Stimulated activated CD8-positive, alpha-beta memory T cell treated with anti-CD3 and anti-CD28 coated beads, Interleukin-2, amount 100 ng/mL, for 1 hour (primary cell): Measurements from ENCODE around the gene COL24A1.
"Not testable (repeated sequence)": the region's sequence is repeated elsewhere in the genome, so short reads cannot be mapped to it uniquely, and the experiment has no call there.

ENCODE experiments used
- DNase-seq, 2 donors: peaks; one replicate each; pipeline ENCODE4 v3.0.0-alpha.2; 2020; ENCODE audit warnings: low read depth in 2 of 2

The COL24A1 gene

GRCh38 chr1:86153836-86154235, 2.7 kb downstream of the COL24A1 start:
- DNase-seq = no peak

- no peak for DNase-seq
These were observed 3.7 kb downstream of the COL24A1 start for GRCh38 chr1:86152887-86153286.

DNA sequence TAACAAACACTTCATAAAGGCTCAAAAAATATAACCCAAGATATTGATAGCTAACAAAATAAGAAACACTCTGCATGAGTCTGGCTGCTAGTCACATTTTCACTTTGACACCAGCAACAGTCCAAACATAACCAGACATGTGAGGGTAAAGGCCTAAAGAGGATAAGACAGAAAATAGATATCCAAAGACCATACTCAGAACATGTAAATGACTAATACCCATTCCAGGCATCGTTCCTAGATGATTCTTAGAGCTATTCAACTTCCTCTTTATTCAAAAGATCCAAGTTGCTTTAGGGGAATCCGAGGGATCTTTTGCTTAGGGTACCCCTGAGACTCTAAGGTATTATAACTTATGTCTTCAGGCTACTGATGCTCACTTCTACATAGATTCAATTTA, 5.1 kb downstream of the COL24A1 start:
- no peak for DNase-seq

- no peak for DNase-seq
These were observed 6.0 kb downstream of the COL24A1 start for GRCh38 chr1:86150553-86151055.

DNA sequence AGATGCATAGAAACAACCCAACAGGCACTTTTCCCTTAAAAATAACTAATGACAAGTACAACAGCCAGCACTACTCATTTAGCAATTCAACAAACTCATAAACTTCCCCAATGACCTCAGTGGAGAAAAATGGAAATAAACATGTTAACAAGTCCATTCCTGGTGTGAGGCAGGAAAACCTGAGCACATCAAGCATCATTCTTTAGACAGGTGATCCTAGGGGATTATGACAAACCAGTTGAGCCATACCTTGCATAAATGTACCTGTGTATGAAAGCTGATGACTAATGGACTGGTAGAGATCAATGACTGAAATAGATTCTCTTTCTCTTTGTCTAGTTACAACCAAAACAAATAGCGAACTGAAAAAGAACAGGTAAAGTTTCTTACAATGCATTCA, 7.0 kb downstream of the COL24A1 start:
- DNase-seq = no peak

GRCh38 chr1:86147755-86148154, 8.8 kb downstream of the COL24A1 start:
- no peak for DNase-seq

- no peak for DNase-seq
These were observed 10.0 kb downstream of the COL24A1 start for GRCh38 chr1:86146566-86146965.

- no peak for DNase-seq
These were observed 16.2 kb downstream of the COL24A1 start for GRCh38 chr1:86140281-86140880.

DNA sequence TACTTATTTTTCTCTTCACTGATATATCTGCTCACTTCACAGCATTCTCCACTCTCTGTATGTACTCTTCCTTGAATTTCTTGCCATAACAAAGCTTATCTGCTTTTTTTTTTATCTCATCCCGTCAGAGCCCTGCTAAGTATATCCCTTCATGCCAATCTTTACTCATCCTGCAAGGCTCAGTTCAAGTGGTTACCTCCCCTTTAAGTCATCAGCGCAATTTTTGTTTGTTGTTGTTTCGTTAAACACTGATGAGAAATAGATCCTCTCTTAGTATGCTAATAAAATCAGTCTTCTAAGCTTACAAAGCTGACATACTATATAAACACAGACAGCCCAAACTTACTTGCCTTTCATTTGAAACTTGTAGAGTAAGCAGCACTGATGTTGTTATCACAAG, 17.8 kb downstream of the COL24A1 start:
- DNase-seq = no peak

DNA sequence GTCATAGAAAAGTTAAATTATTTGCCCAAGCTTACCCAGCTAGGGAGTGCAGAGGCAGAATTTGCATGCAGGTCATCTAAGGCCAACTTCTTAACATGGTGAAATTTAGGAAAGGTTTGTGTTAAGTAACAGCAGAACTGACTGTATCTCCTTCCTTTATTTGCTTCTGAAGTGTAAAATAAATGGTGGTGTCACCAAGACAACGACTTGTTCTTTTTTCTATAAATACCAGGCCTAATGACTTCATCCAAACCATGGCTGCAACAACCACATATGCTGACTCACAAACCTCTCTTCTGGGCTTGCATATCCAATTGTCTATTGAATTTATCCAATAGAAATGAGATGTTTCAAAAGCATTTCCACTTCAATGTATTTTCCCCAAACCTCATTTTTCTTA, 19.1 kb downstream of the COL24A1 start:
- no peak for DNase-seq

- DNase-seq = no peak
These were observed 37.3 kb downstream of the COL24A1 start for GRCh38 chr1:86119214-86119764.

DNA sequence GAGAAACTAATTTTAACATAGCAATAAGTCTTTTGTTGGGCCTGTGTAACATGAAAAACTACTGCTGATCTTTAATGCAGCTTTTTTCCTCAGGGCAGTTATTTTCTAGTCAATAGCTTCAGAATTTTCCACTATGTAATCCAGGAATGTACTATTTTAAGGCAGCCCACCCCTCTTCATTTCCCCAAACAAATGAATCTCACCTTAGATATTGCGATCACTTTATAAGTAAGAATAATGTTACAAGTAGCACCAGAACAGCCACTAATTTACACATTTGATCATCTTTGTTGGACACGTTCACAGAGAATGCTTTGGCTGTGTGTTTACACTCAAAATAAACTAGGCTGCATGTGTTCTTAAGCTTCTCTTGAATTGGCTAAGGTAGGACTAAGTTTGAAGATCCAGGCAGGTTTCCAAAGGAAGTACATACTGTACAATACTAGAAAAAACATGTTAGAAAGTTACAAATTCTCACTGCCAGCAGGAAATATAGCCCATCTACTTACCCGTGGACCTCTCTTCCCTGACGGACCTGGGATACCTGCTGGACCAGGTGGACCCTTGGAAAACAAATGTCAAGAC, 41.7 kb downstream of the COL24A1 start:
- DNase-seq = no peak

DNA sequence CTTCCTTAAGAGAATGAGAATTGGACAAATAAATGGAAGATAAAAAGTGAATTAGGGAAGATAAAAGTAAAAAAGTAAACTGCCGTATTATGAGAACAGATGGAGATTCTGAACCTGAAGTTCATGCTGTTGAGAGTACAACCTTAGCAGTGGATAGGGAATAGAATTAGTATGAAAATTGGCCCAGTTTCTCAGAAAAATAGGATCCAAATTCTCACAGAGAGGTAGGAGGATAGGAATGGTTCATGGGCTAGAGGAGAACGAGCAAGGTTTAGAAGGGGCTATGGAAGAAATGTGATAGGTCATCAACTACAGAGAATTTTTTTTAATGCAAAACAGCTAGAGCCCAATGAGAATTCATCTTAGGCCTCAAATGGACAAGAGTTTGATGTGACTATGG, 42.3 kb downstream of the COL24A1 start:
- DNase-seq = no peak

DNA sequence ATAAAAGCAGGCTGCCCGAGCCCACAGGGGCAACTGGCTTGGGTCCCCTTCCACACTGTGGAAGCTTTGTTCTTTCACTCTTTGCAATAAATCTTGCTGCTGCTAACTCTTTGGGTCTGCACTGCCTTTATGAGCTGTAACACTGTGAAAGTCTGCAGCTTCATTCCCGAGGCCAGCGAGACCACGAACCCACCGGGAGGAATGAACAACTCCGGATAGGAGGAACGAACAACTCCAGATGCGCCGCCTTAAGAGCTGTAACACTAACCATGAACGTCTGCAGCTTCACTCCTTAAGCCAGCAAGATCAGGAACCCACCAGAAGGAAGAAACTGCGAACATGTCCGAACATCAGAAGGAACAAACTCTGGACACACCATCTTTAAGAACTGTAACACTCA, 45.0 kb downstream of the COL24A1 start:
- not testable (repeated sequence) for DNase-seq

DNA sequence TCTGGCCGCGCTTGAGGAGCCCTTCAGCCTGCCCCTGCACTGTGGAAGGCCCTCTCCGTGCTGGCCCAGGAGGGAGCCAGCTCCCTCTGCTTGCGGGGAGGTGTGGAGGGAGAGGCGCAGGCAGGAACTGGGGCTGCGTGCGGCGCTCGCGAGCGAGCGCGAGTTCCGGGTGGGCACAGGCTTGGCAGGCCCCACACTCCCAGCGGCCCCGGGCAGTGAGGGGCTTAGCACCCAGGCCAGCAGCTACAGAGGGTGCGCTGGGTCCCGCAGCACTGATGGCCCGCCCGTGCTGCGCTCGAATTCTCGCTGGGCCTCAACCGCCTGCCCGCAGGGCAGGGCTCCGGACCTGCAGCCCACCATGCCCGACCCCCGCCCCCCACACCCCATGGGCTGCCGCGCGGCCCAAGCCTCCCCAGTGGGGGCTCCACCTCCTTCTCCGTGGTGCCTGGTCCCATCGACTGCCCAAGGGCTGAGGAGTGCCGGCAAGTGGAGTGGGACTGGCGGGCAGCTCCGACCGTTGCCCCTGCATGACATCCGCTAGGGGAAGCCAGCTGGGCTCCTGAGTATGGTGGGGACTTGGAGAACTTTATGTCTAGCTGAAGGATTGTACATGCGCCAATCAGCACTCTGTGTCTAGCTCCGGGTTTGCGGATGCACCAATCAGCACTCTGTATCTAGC, 46.0 kb downstream of the COL24A1 start:
- DNase-seq = no peak

DNA sequence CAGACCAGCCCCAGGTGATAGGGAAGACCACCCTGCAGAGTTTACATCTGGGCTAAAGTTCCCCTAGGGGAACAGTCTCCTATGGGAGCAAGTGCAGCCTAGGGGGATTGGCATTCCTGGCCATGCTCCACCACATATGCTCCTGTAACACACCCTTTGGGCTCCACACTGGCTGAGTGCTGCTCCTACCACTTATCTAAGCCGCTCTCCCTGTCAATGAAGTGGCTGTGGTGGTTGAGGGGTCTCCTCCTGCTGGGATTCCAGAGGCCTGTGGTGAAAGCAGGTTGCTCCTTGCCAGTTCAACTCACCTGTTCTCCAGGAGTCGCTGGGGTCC, 51.1 kb downstream of the COL24A1 start:
- DNase-seq = no peak

DNA sequence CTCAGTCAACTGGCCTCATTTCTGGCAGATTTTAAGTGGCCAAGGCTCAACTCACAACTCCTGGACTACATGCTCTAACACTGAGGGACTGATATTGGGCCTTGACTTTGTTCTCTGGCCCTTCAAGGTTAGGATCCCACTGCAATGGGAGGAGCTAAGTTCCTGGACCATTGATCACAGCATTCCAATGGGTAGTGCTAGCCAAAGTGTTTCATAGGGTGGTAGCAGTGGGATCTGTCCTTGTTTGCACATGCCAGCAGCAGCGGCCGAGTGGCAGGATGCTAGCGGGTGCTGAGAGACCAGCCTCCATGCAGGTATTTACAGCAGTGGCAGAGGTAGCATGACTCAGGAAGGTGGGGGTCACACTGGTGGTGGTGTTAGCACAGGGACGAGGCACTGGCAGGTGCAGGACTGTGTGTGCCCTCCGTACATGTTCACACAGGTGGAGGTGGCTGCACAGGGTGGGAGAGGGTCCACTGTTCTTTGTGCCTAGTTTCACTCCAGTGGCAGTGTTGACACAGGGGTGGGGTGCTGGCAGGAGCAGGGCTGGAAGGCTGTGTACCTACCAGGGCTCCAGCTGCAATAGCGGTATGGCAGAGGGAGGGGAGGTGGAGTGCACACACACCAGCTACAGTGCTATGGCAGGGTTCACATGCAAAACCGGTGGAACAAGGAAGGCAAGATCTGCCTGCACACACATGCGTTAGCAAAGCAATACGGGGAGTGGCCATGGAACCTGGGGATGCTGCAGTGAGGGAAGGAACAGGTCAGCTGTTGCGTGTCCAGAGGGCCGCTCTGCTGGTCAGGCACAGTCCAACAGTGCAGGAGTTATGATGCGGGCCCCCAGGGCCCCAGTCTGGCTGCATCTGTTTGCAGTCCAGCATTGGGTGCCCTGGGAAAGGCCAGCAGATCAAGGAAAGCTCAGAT, 51.7 kb downstream of the COL24A1 start:
- DNase-seq = no peak

- no peak for DNase-seq
These were observed 55.0 kb downstream of the COL24A1 start for GRCh38 chr1:86101616-86102015.

DNA sequence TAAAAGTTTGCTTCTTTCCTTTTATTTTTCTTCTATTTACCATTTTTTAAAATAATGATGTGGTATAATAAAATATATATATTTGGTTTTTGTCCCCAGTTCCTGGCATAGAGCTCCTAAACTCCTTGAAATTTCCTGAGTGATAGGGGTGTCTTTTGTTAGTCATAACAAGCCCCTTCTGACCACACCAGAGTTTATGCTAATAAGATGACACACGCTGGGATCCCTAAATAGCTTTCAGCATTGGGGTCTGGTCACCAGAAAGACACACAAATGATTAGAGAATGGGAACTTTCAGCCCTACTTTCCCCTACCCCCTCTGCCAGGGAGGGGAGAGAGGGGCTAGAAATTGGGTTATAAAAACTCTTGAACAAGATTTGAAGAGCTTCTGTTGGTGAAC, 56.2 kb downstream of the COL24A1 start:
- DNase-seq = no peak

DNA sequence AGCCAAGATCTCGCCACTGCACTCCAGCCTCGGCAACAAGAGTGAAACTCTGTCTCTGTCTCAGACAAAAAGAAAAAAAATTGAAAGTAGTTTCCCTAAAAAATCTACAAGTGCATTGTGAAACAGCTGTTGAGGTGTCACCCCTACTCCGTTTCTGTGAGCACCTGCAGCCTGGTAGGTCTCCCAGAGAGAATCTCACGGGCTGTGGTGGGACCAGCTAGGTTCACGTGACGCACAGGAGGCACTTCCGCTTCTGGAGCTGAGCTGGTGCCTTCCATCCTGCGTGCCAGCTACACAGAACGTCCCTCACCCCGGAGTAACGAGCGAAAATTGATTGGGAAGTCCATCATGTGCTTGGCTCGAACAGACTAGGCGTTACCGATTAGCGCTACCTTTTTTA, 66.8 kb downstream of the COL24A1 start:
- DNase-seq = no peak

DNA sequence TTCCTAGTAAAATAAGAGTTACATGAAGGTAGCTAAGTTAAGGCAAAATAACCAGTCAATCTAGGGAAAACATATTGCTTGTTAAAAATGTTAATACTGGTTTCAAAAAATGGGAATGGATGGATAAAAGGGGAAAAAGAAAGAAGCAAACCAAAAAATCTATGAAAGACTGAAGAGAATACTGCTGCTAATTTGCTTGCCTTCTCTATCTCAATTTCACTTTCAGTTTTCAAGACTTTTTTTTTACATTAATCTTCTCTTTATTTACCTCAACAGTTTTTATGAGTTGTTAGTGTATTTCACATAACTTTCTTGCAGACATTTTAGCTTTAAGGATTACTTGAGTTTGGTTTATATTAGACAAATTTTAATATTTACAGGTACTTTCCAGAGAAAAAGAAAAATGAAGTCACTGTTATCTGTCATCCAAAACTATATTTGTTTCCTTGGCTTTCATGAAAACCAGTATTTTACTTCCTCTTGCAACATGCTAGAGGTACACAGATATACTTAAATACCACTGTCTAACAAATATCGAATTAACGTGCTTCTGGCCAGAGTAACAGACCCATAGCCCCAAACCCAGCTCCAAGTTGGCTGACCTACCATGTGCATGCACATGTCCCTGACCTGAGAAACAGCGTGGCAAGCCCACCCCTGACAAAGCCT, 70.7 kb downstream of the COL24A1 start:
- DNase-seq = no peak

DNA sequence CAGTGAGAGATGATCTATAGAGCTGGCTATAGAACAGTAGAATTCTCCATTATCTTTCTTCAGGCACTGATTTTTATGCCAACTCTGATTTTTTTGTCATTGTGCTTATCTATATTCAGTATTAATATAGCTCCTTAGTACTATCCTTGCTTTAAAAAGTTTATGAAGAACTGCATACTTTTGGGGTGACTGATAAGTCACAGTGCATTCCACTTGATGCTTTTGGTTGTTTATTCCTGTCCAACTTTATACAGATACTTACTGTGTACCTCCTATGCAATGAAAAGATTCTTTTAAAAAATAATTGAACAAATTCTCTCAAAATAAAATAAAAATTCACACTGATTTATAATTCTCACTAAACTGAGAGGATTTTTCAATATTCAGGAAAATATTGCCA, 71.6 kb downstream of the COL24A1 start:
- no peak for DNase-seq
